Gastroesophageal sphincter (tissue), 3 donors: ENCODE measurements around the gene CX3CL1.

ENCODE experiments used
- POLR2AphosphoS5 ChIP-seq: sonication (generic); formaldehyde crosslinking; IDR thresholded peaks from one replicate; pipeline ENCODE4 v1.6.1; 2017; ENCODE audit warnings: antibody characterized with exemption
- TF ChIP-seq, protein P1 (sequence below), 4 experiments: fragments of 200-600 bp in 2 of 4; fragments of 450-650 bp in 2 of 4; sonication (generic) in 1 of 4; IDR thresholded peaks; one replicate each; pipeline ENCODE4 v1.5.1; 2017 to 2019; ENCODE audit warnings: antibody characterized with exemption in 4 of 4, mild to moderate bottlenecking in 2 of 4, moderate library complexity in 2 of 4

DNA sequence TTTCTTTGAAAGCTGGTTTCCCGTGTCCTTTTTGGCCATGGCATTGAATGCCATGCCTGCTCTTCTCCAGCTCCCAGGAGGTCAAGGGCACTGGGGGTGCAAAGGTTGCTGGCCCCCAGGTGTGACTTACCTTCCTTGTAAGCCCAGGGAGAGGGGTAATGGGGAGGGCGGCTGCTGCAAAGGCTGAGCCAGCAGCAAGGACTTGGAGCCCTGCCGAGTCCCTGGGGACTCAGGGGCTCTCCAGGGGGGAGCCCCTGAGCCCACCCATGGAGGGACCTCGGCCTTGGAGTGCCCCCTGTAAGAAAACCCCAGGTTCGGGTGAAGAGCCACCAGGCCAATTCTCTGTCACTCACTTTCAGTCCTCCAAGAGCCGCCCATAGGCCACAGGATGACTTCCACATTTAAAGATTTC, 19.6 kb upstream of the CX3CL1 start:
- TF ChIP-seq, protein P1, sequence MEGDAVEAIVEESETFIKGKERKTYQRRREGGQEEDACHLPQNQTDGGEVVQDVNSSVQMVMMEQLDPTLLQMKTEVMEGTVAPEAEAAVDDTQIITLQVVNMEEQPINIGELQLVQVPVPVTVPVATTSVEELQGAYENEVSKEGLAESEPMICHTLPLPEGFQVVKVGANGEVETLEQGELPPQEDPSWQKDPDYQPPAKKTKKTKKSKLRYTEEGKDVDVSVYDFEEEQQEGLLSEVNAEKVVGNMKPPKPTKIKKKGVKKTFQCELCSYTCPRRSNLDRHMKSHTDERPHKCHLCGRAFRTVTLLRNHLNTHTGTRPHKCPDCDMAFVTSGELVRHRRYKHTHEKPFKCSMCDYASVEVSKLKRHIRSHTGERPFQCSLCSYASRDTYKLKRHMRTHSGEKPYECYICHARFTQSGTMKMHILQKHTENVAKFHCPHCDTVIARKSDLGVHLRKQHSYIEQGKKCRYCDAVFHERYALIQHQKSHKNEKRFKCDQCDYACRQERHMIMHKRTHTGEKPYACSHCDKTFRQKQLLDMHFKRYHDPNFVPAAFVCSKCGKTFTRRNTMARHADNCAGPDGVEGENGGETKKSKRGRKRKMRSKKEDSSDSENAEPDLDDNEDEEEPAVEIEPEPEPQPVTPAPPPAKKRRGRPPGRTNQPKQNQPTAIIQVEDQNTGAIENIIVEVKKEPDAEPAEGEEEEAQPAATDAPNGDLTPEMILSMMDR (IDR thresholded peaks at IDR 0.05), result no peak
- no peak for TF ChIP-seq POLR2AphosphoS5
